Activated CD8-positive, alpha-beta T cell treated with anti-CD3 and anti-CD28 coated beads for 36 hours (primary cell): Measurements from ENCODE around the gene LEUTX. TPM values are rescaled to one million over a fixed set of nuclear protein-coding genes. Genes with fewer than 3 reads are reported as not detected.
"Not testable (repeated sequence)": the region's sequence is repeated elsewhere in the genome, so short reads cannot be mapped to it uniquely, and the experiment has no call there.

Source experiments
- ATAC-seq: fragments of 200-7000 bp; cut with Tn5 transposase; one replicate; pipeline ENCODE4 v1.10.0; 2021; ENCODE audit warnings: mild to moderate bottlenecking, moderate library complexity
- CTCF ChIA-PET: fragments of 350-600 bp; sonication (Branson Sonifier 250); formaldehyde crosslinking; loops from one replicate; lab custom pipeline; 2021; ENCODE audit warnings: antibody characterized with exemption; lab: Charles Lee
- POLR2A ChIA-PET: fragments of 350-600 bp; sonication (Branson Sonifier 250); formaldehyde crosslinking; loops from one replicate; lab custom pipeline; 2021; ENCODE audit warnings: antibody characterized with exemption; lab: Charles Lee
- DNase-seq: peaks from one replicate; pipeline ENCODE4 v3.0.0-alpha.2; 2020
- H3K27ac Mint-ChIP-seq: one replicate; pipeline ENCODE4 v1.8.0; 2021; ENCODE audit warnings: mild to moderate bottlenecking, mixed read lengths
- H3K27me3 Mint-ChIP-seq: one replicate; pipeline ENCODE4 v1.8.0; 2021; ENCODE audit warnings: mixed read lengths
- H3K36me3 Mint-ChIP-seq: one replicate; pipeline ENCODE4 v1.8.0; 2021; ENCODE audit warnings: low read depth, mixed read lengths
- H3K4me1 Mint-ChIP-seq: one replicate; pipeline ENCODE4 v1.8.0; 2021; ENCODE audit warnings: low read depth, mixed read lengths
- H3K4me3 Mint-ChIP-seq: one replicate; pipeline ENCODE4 v1.8.0; 2021; ENCODE audit warnings: mild to moderate bottlenecking, moderate library complexity, mixed read lengths
- H3K9me3 Mint-ChIP-seq: one replicate; pipeline ENCODE4 v1.8.0; 2021; ENCODE audit warnings: mixed read lengths
- intact Hi-C: fragments of 100-400 bp; cut with micrococcal nuclease; formaldehyde crosslinking; loops from one replicate; pipeline ENCODE4 v1.10.0; 2022
- total RNA-seq, 2 experiments: library from RNA; stranded (reverse); gene quantifications; one replicate each; pipeline ENCODE4 v1.2.3, GENCODE V29; 2021
- TF ChIP-seq, protein P1 (sequence below): fragments of 200-600 bp; IDR thresholded peaks from one replicate; pipeline ENCODE4 v1.8.0; 2022; ENCODE audit warnings: antibody characterized with exemption, mild to moderate bottlenecking

LEUTX gene
- total RNA-seq, 2 experiments from 2014 or later, result not detected

DNA sequence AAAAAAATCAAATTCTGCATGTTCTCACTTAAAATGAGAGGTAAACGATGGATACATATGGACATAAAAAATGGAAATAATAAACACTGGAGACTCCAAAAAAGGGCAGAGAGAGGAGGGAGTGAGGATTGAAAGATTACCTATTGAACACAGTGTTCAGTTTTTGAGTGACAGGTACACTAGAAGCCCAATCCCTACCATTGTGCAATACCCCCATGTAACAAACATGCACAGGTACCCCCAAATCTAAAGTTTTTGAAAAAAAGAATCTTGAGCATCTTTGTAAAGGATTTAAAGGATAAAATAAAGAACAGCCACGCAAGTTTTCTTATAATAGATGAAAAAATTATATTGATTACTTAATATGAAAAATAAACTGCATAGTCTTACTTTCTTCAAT lies 24.1 kb upstream of the LEUTX start:
- Mint-ChIP-seq H3K27me3 (peaks cover 26% of the 10 kb centered on the region), H3K27ac (no peak overlapping the region), H3K4me1 (no peaks in the 10 kb centered on the region), H3K9me3 (no peaks in the 10 kb centered on the region), H3K4me3 (no peak overlapping the region), H3K36me3 (no peaks in the 10 kb centered on the region)
- ATAC-seq (no peak), DNase-seq (no peak)
- TF ChIP-seq, protein P1, sequence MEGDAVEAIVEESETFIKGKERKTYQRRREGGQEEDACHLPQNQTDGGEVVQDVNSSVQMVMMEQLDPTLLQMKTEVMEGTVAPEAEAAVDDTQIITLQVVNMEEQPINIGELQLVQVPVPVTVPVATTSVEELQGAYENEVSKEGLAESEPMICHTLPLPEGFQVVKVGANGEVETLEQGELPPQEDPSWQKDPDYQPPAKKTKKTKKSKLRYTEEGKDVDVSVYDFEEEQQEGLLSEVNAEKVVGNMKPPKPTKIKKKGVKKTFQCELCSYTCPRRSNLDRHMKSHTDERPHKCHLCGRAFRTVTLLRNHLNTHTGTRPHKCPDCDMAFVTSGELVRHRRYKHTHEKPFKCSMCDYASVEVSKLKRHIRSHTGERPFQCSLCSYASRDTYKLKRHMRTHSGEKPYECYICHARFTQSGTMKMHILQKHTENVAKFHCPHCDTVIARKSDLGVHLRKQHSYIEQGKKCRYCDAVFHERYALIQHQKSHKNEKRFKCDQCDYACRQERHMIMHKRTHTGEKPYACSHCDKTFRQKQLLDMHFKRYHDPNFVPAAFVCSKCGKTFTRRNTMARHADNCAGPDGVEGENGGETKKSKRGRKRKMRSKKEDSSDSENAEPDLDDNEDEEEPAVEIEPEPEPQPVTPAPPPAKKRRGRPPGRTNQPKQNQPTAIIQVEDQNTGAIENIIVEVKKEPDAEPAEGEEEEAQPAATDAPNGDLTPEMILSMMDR, result no peak
- ChIA-PET POLR2A (no interaction called here), CTCF (no interaction called here)
- intact Hi-C loops, result no loop called here

DNA sequence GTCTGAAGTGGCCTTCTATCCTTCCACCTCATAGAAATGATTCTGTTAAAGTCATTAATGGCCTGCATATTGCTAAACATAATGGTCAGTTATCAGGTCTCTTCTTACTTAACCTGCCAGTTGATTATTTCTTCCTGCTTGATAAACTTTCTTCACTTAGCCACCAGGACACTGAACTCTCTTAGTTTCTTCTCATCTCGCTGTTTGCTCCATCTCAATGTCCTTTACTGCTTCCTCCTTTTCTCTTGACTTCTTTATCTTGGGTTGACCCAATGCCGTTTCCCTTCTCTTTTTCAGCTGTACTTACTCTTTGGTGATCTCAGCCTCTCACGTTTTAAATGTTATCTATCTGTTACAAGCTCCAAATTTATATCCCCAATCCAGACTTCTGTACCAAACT lies 23.7 kb upstream of the LEUTX start:
- intact Hi-C loops, result no loop called here
- H3K27ac Mint-ChIP-seq, result no peak overlapping the region
- ChIA-PET POLR2A (interaction anchor here (1.1 kb wide), 1 partner anchor 48 kb away, joined by 3 read pairs; no protein-coding TSS in a partner anchor), CTCF (interaction anchor here (0.8 to 1.2 kb wide), 2 partner anchors 10 to 12 kb away, joined by 3 to 5 read pairs; no protein-coding TSS in a partner anchor)
- DNase-seq, result no peak
- no peaks in the 10 kb centered on the region for H3K36me3 Mint-ChIP-seq
- ATAC-seq, result no peak
- no peaks in the 10 kb centered on the region for H3K9me3 Mint-ChIP-seq
- no peak overlapping the region for H3K4me3 Mint-ChIP-seq
- H3K27me3 Mint-ChIP-seq, result peaks cover 25% of the 10 kb centered on the region
- H3K4me1 Mint-ChIP-seq, result no peaks in the 10 kb centered on the region
- TF ChIP-seq, protein P1, result no peak

DNA sequence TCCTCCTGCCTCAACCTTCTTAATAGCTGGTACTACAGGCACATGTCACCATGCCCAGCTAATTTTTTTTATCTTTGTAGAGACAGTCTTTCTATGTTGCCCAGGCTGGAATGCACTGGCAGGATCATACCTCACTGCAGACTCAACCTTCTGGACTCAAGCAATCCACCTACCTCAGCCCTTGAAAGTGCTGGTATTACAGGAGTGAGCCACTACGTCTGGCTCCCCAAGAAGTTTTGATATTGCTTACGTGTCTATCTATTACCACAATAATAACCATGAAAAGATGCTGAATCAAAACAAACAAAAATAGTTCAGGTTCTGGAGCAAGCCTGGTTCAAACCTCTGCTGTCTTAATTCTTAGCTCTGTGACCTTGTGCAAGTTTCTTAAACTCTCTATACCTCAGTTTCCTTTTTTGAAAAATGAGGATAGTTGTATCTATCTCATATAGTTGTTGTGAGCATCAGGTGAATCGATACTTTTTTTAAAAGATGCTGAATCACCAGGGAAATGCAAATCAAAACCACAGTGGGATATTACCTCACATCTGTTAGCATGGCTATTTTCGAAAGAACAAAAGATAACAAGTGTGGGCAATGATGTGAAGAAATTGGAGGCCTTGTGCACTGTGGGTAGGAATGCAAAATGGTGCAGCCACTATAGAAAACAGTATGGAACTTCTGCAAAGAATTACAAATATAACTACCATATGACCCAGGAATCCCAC lies 19.0 kb upstream of the LEUTX start:
- TF ChIP-seq, protein P1, result no peak
- intact Hi-C loops, result loop anchor here (10.0 kb wide), 2 partner anchors 85 to 205 kb away; no protein-coding TSS in a partner anchor
- Mint-ChIP-seq H3K27me3 (peaks cover 22% of the 10 kb centered on the region), H3K27ac (no peak overlapping the region), H3K36me3 (no peaks in the 10 kb centered on the region), H3K4me1 (no peaks in the 10 kb centered on the region), H3K9me3 (no peaks in the 10 kb centered on the region), H3K4me3 (no peak overlapping the region)
- no peak for ATAC-seq
- POLR2A ChIA-PET, result no interaction called here
- CTCF ChIA-PET, result no interaction called here
- DNase-seq, result no peak

DNA sequence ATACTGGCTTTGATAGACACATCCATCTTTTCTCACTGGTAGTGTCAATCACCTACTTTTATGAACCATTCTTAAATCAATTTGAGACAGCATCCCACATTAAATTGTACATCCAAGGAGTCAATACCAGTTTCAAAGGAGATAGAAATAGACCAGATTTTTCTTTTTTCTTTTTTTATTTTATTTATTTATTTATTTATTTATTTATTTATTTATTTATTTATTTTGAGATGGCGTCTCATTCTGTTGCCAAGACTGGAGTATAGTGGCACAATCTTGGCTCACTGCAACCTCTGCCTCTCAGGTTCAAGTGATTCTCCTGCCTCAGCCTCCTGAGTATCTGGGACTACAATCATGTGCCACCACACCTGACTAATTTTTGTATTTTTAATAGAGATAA lies 16.8 kb upstream of the LEUTX start:
- peaks cover 22% of the 10 kb centered on the region for H3K27me3 Mint-ChIP-seq
- H3K9me3 Mint-ChIP-seq, DNase-seq, H3K4me1 Mint-ChIP-seq, H3K4me3 Mint-ChIP-seq, H3K27ac Mint-ChIP-seq, CTCF ChIA-PET, POLR2A ChIA-PET, H3K36me3 Mint-ChIP-seq, ATAC-seq: not testable (repeated sequence)
- intact Hi-C loops, result loop anchor here (10.0 kb wide), 2 partner anchors 87 to 207 kb away; no protein-coding TSS in a partner anchor

DNA sequence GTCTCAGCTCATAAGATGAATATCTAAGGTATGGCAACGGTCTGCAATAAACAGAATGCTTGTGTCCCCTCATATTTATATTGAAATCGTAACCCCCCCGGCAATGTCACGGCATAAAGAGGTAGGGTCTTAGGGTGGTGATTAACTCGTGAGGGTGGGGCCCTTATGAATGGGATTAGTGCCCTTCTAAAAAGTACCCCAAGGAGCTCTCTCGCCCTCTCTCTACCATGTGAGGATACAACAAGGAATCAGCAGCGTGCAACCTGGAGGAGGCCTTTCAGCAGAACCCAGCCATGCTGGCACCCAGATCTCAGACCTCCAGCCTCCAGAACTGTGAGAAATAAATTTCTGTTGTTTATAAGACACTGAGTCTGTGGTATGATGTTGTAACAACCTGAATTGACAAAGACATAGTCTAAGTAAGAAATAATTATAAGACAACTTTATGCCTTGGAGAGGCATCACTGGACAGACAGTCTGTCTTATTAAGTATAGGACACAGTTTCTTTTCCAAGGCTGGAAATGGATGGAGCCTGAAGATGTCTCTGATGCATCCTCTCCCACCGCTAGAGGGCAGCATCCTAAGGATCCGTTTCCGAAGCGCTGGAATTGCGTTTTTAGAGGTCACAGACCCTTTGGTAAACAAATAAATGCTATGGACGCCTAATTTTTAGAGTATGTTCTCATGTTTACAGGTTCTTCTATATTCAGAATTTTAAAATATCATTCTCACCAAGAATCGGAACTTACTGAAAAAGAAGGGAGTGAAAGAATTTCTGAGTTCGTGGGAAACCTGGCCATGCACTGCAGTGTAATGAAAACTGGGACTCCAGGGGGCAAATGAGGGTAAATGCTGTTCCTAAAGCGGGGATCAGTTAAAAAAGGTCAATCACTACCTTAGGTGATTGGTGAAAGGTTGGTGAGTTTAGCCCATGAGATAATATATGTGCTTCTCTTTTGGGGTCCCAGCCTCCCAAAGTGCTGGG lies 13.3 kb upstream of the LEUTX start:
- DNase-seq (peak; percentile 56), ATAC-seq (no peak)
- Mint-ChIP-seq H3K27me3 (peaks cover 11% of the 10 kb centered on the region), H3K4me1 (no peaks in the 10 kb centered on the region), H3K9me3 (peaks cover 5% of the 10 kb centered on the region), H3K4me3 (no peak overlapping the region), H3K27ac (no peak overlapping the region), H3K36me3 (no peaks in the 10 kb centered on the region)
- ChIA-PET CTCF (interaction anchor here (0.7 to 2.5 kb wide), 18 partner anchors 10 to 92 kb away, joined by 3 to 19 read pairs (median 3); partner anchors contain the start of gene FBL), POLR2A (no interaction called here)
- intact Hi-C loops, result loop anchor here (10.0 kb wide), 2 partner anchors 91 to 211 kb away; no protein-coding TSS in a partner anchor
- TF ChIP-seq, protein P1, result peak; percentile 92
